ENCODE results near the gene BCL2L12.

The BCL2L12 gene

GRCh38 chr19:49654581-49654980, 11.2 kb upstream of the BCL2L12 start:
- no peak for TF ChIP-seq TAF1 (IDR thresholded peaks at IDR 0.05; ENCODE audit: borderline replicate concordance, insufficient read depth, low read length)
- TF ChIP-seq SIN3A (IDR thresholded peaks at IDR 0.05; ENCODE audit: borderline replicate concordance, insufficient read depth, low read length): no peak
- no peak for TF ChIP-seq POLR2AphosphoS5 (IDR thresholded peaks at IDR 0.05; ENCODE audit: low read depth, low read length)
- no peak for TF ChIP-seq FOXP2 (optimal IDR thresholded peaks at IDR 0.05; ENCODE audit: borderline replicate concordance, extremely low read depth, extremely low read length, insufficient read depth)
- no peak for TF ChIP-seq REST (IDR thresholded peaks at IDR 0.05; ENCODE audit: insufficient read depth in 1 of 2, low read depth in 2 of 2, low read length in 2 of 2)

- TF ChIP-seq SIN3A (IDR thresholded peaks at IDR 0.05; ENCODE audit: borderline replicate concordance, insufficient read depth, low read length) (no peak), FOXP2 (optimal IDR thresholded peaks at IDR 0.05; ENCODE audit: borderline replicate concordance, extremely low read depth, extremely low read length, insufficient read depth) (no peak), REST (IDR thresholded peaks at IDR 0.05; ENCODE audit: insufficient read depth in 1 of 2, low read depth in 2 of 2, low read length in 2 of 2) (no peak), POLR2AphosphoS5 (IDR thresholded peaks at IDR 0.05; ENCODE audit: low read depth, low read length) (no peak)
These were observed 9.9 kb upstream of the BCL2L12 start for GRCh38 chr19:49655570-49656455.

- TF ChIP-seq SIN3A (IDR thresholded peaks at IDR 0.05; ENCODE audit: borderline replicate concordance, insufficient read depth, low read length): no peak
- TF ChIP-seq REST (IDR thresholded peaks at IDR 0.05; ENCODE audit: insufficient read depth in 1 of 2, low read depth in 2 of 2, low read length in 2 of 2): no peak
- TF ChIP-seq POLR2AphosphoS5 (IDR thresholded peaks at IDR 0.05; ENCODE audit: low read depth, low read length): no peak
- no peak for TF ChIP-seq FOXP2 (optimal IDR thresholded peaks at IDR 0.05; ENCODE audit: borderline replicate concordance, extremely low read depth, extremely low read length, insufficient read depth)
- no peak for TF ChIP-seq TAF1 (IDR thresholded peaks at IDR 0.05; ENCODE audit: borderline replicate concordance, insufficient read depth, low read length)
These were observed 9.2 kb upstream of the BCL2L12 start for GRCh38 chr19:49656456-49657109.

- TF ChIP-seq POLR2AphosphoS5 (IDR thresholded peaks at IDR 0.05; ENCODE audit: low read depth, low read length): no peak
- TF ChIP-seq SIN3A (IDR thresholded peaks at IDR 0.05; ENCODE audit: borderline replicate concordance, insufficient read depth, low read length): no peak
- TF ChIP-seq FOXP2 (optimal IDR thresholded peaks at IDR 0.05; ENCODE audit: borderline replicate concordance, extremely low read depth, extremely low read length, insufficient read depth): no peak
- no peak for TF ChIP-seq TAF1 (IDR thresholded peaks at IDR 0.05; ENCODE audit: borderline replicate concordance, insufficient read depth, low read length)
- TF ChIP-seq REST (IDR thresholded peaks at IDR 0.05; ENCODE audit: insufficient read depth in 1 of 2, low read depth in 2 of 2, low read length in 2 of 2): no peak
These were observed 8.1 kb upstream of the BCL2L12 start for GRCh38 chr19:49657493-49658138.

Measured in PFSK-1 (cell line).